ENCODE results near the gene TPP2. TPM values are rescaled to one million over a fixed set of nuclear protein-coding genes. Genes with fewer than 3 reads are reported as not detected.

The TPP2 gene
- total and polyA plus RNA-seq, 9 of the 15 experiments (the other 6 are each of a cell fraction or from before 2014, with no cell fraction given): 18.8 to 87.7 (median 55.9) TPM

DNA sequence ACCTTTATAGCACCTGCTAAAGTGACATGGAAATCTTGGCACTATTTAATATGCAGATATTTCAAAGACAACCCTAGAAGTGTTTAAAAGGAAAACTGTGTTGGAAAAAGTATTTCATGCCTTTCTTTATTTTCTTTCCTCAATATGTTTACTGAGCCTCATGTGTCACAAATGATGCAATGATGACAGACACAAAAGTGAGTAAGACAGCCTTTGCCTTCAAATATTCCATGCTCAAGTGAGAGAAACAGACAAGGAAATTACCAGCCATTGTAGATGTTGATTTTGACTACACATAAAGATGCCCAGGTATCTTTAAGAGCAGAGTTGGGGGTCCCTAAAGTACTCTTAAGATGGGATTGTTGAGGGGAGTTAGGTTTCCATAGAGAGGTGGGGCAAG, 48.0 kb upstream of the TPP2 start:
- Histone ChIP-seq H3K27me3 (ENCODE audit: control insufficient read depth in 2 of 2, insufficient read depth in 2 of 2, low read length in 2 of 2) (no peaks in the 10 kb centered on the region), H3K36me3 (ENCODE audit: control insufficient read depth, insufficient read depth, low read length) (no peaks in the 10 kb centered on the region), H3K27ac (ENCODE audit: extremely low read depth, low read depth, low read length) (no peak overlapping the region), H3K9me3 (replicated peaks; ENCODE audit: control insufficient read depth, insufficient read depth, low read depth, low read length) (no peaks in the 10 kb centered on the region), H3K4me2 (ENCODE audit: insufficient read depth, low read length) (no peak overlapping the region), H2AFZ (ENCODE audit: low read depth, low read length) (no peak overlapping the region), H3K4me1 (replicated peaks in 1 of 2; ENCODE audit: control insufficient read depth in 2 of 2, insufficient read depth in 2 of 2, low read length in 2 of 2) (no peaks in the 10 kb centered on the region), H3K79me2 (ENCODE audit: control insufficient read depth, insufficient read depth, low read length) (no peaks in the 10 kb centered on the region), H3K9me1 (ENCODE audit: control insufficient read depth, insufficient read depth, low read length) (no peaks in the 10 kb centered on the region), H3K4me3 (no peak overlapping the region), H4K20me1 (replicated peaks; ENCODE audit: control insufficient read depth, insufficient read depth, low read length) (no peaks in the 10 kb centered on the region), H3K9ac (ENCODE audit: insufficient read depth in 1 of 2, low read depth in 2 of 2, low read length in 2 of 2) (no peak overlapping the region)
- in situ Hi-C loops (cut with MboI): no loop called here
- intact Hi-C loops (cut with micrococcal nuclease): loop anchor here (10.0 kb wide), 1 partner anchor 154 kb away; no protein-coding TSS in a partner anchor
- FAIRE-seq (no peak), DNase-seq (ENCODE audit: extremely low read depth in 1 of 4, low spot score in 3 of 4) (no peak), ATAC-seq (no peak)
- no TSS peak for BruUV-seq (replicated peaks)
- POLR2A ChIA-PET: no interaction called here
- CTCF ChIA-PET (ENCODE audit: low intra/inter-chr PET ratio): no interaction called here
- TF ChIP-seq TAF9B (IDR thresholded peaks at IDR 0.05; ENCODE audit: partially characterized antibody): no peak
- no peak for TF ChIP-seq TFAM (CRISPR knock-in tag; conservative IDR thresholded peaks at IDR 0.05)
- TF ChIP-seq, protein P1, sequence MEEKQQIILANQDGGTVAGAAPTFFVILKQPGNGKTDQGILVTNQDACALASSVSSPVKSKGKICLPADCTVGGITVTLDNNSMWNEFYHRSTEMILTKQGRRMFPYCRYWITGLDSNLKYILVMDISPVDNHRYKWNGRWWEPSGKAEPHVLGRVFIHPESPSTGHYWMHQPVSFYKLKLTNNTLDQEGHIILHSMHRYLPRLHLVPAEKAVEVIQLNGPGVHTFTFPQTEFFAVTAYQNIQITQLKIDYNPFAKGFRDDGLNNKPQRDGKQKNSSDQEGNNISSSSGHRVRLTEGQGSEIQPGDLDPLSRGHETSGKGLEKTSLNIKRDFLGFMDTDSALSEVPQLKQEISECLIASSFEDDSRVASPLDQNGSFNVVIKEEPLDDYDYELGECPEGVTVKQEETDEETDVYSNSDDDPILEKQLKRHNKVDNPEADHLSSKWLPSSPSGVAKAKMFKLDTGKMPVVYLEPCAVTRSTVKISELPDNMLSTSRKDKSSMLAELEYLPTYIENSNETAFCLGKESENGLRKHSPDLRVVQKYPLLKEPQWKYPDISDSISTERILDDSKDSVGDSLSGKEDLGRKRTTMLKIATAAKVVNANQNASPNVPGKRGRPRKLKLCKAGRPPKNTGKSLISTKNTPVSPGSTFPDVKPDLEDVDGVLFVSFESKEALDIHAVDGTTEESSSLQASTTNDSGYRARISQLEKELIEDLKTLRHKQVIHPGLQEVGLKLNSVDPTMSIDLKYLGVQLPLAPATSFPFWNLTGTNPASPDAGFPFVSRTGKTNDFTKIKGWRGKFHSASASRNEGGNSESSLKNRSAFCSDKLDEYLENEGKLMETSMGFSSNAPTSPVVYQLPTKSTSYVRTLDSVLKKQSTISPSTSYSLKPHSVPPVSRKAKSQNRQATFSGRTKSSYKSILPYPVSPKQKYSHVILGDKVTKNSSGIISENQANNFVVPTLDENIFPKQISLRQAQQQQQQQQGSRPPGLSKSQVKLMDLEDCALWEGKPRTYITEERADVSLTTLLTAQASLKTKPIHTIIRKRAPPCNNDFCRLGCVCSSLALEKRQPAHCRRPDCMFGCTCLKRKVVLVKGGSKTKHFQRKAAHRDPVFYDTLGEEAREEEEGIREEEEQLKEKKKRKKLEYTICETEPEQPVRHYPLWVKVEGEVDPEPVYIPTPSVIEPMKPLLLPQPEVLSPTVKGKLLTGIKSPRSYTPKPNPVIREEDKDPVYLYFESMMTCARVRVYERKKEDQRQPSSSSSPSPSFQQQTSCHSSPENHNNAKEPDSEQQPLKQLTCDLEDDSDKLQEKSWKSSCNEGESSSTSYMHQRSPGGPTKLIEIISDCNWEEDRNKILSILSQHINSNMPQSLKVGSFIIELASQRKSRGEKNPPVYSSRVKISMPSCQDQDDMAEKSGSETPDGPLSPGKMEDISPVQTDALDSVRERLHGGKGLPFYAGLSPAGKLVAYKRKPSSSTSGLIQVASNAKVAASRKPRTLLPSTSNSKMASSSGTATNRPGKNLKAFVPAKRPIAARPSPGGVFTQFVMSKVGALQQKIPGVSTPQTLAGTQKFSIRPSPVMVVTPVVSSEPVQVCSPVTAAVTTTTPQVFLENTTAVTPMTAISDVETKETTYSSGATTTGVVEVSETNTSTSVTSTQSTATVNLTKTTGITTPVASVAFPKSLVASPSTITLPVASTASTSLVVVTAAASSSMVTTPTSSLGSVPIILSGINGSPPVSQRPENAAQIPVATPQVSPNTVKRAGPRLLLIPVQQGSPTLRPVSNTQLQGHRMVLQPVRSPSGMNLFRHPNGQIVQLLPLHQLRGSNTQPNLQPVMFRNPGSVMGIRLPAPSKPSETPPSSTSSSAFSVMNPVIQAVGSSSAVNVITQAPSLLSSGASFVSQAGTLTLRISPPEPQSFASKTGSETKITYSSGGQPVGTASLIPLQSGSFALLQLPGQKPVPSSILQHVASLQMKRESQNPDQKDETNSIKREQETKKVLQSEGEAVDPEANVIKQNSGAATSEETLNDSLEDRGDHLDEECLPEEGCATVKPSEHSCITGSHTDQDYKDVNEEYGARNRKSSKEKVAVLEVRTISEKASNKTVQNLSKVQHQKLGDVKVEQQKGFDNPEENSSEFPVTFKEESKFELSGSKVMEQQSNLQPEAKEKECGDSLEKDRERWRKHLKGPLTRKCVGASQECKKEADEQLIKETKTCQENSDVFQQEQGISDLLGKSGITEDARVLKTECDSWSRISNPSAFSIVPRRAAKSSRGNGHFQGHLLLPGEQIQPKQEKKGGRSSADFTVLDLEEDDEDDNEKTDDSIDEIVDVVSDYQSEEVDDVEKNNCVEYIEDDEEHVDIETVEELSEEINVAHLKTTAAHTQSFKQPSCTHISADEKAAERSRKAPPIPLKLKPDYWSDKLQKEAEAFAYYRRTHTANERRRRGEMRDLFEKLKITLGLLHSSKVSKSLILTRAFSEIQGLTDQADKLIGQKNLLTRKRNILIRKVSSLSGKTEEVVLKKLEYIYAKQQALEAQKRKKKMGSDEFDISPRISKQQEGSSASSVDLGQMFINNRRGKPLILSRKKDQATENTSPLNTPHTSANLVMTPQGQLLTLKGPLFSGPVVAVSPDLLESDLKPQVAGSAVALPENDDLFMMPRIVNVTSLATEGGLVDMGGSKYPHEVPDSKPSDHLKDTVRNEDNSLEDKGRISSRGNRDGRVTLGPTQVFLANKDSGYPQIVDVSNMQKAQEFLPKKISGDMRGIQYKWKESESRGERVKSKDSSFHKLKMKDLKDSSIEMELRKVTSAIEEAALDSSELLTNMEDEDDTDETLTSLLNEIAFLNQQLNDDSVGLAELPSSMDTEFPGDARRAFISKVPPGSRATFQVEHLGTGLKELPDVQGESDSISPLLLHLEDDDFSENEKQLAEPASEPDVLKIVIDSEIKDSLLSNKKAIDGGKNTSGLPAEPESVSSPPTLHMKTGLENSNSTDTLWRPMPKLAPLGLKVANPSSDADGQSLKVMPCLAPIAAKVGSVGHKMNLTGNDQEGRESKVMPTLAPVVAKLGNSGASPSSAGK (IDR thresholded peaks at IDR 0.05): no peak
- no peak for TF ChIP-seq ATF7 (IDR thresholded peaks at IDR 0.05)
- no peak for TF ChIP-seq ZNF699 (CRISPR knock-in tag; IDR thresholded peaks at IDR 0.05; ENCODE audit: insufficient replicate concordance)
- no peak for TF ChIP-seq RFX1 (IDR thresholded peaks at IDR 0.05)
- no peak for TF ChIP-seq MTF1 (CRISPR knock-in tag; IDR thresholded peaks at IDR 0.05; ENCODE audit: borderline replicate concordance)
- no peak for TF ChIP-seq CCAR2 (IDR thresholded peaks at IDR 0.05; ENCODE audit: low read depth, low read length)
- no peak for TF ChIP-seq CC2D1A (IDR thresholded peaks at IDR 0.05)
- TF ChIP-seq SAP30 (IDR thresholded peaks at IDR 0.05; ENCODE audit: borderline replicate concordance, insufficient read depth, low read depth, low read length, poor library complexity, severe bottlenecking): no peak
- no peak for TF ChIP-seq SREBF1 (IDR thresholded peaks at IDR 0.05; ENCODE audit: borderline replicate concordance, low read depth, low read length)
- TF ChIP-seq EP400 (IDR thresholded peaks at IDR 0.05): no peak
- TF ChIP-seq KLF16 (IDR thresholded peaks at IDR 0.05): no peak
- no peak for TF ChIP-seq ARNT (IDR thresholded peaks at IDR 0.05)
- TF ChIP-seq BCL6 (CRISPR knock-in tag; IDR thresholded peaks at IDR 0.05): no peak

All from K562 (cell line).